Peyer's patch (tissue), 4 donors: ENCODE measurements around the gene CDC42EP2.

ENCODE experiments used
- CTCF ChIP-seq, 6 experiments: fragments of 450-650 bp in 4 of 6; fragments of 200-600 bp in 2 of 6; sonication (generic) in 1 of 6; IDR thresholded peaks; one replicate each; pipeline ENCODE4 v1.5.1; 2017 to 2019; ENCODE audit warnings: antibody characterized with exemption in 6 of 6, mild to moderate bottlenecking in 3 of 6, moderate library complexity in 1 of 6
- POLR2A ChIP-seq, 2 donors: fragments of 450-650 bp; IDR thresholded peaks; one replicate each; pipeline ENCODE4 v1.5.1; 2017; ENCODE audit warnings: antibody characterized with exemption in 2 of 2, mild to moderate bottlenecking in 2 of 2, moderate library complexity in 2 of 2

- TF ChIP-seq CTCF (IDR thresholded peaks at IDR 0.05) (no peak), POLR2A (IDR thresholded peaks at IDR 0.05) (no peak)
Observed at GRCh38 chr11:65362320-65362931, 47.8 kb downstream of the CDC42EP2 start.
